ENCODE measurements around the gene SSBP4. TPM values are rescaled to one million over a fixed set of nuclear protein-coding genes. Genes with fewer than 3 reads are reported as not detected.
A peak's percentile ranks its signal among the peaks of the same experiment; 100 is the strongest.

Gene SSBP4
- total and polyA plus RNA-seq, 9 of the 15 experiments (the other 6 are each of a cell fraction or from before 2014, with no cell fraction given), result 1.1 to 189 (median 39.0) TPM

DNA sequence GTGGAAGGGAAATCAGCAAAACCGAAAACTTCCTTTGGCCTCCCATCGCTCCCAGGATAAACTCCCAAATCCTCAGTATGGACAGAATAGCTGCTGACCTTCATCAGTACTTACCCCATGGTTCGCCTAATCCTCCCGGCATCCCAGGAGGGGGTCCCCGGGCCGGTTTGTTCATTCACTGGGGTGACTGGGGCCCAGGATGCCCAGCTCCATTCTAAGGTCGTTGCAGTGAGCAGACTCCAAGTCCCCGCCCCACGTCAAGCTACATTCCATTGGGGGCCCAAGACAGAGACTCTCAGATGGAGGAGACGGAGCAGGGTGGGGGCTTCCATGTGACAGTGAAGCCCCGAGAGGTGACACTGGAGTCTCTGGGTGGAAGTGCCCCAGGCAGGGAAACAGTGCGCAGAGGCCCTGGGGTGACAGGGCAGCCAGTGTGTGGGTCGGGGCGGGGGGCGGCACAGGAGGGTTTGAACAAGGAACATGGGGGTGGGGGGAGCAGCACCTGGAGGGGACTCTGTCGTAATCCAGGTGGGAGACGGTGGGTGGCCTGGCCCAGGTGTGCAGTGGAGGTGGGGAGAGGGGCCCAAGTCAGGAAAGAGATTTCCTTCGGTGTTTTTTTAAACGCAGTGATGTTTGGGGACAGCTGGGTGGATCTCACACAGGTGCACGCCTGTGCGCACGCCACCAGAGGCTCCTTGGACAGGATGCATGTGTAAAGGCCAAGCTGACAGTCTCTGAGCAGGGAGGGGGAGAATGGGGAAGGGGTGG is 5.1 kb downstream of the SSBP4 start:
- in situ Hi-C loops (cut with MboI) (no loop called here), intact Hi-C loops (cut with micrococcal nuclease) (no loop called here)
- Histone ChIP-seq H3K36me3 (ENCODE audit: control insufficient read depth, insufficient read depth, low read length) (peaks cover 56% of the 10 kb centered on the region; the same call in 2 of the 3 replicates), H3K4me1 (replicated peaks in 1 of 2; ENCODE audit: control insufficient read depth in 2 of 2, insufficient read depth in 2 of 2, low read length in 2 of 2) (peaks cover 26 to 97% of the 10 kb centered on the region in 2 experiments), H3K27ac (ENCODE audit: extremely low read depth, low read depth, low read length) (no peak overlapping the region), H3K9ac (ENCODE audit: insufficient read depth in 1 of 2, low read depth in 2 of 2, low read length in 2 of 2) (peak overlapping the region in 1 of 2 experiments; percentile 41; a peak in 2 of 4 replicates), H3K27me3 (ENCODE audit: control insufficient read depth in 2 of 2, insufficient read depth in 2 of 2, low read length in 2 of 2) (no peaks in the 10 kb centered on the region), H3K4me2 (ENCODE audit: insufficient read depth, low read length) (no peak overlapping the region), H3K79me2 (ENCODE audit: control insufficient read depth, insufficient read depth, low read length) (peaks cover 80% of the 10 kb centered on the region), H4K20me1 (replicated peaks; ENCODE audit: control insufficient read depth, insufficient read depth, low read length) (peaks cover 23% of the 10 kb centered on the region), H3K9me1 (ENCODE audit: control insufficient read depth, insufficient read depth, low read length) (no peaks in the 10 kb centered on the region), H2AFZ (ENCODE audit: low read depth, low read length) (no peak overlapping the region), H3K9me3 (replicated peaks; ENCODE audit: control insufficient read depth, insufficient read depth, low read depth, low read length) (no peaks in the 10 kb centered on the region), H3K4me3 (no peak overlapping the region)
- no peak for ATAC-seq
- ChIA-PET CTCF (ENCODE audit: low intra/inter-chr PET ratio) (no interaction called here), POLR2A (interaction anchor here (0.6 to 0.7 kb wide), 2 partner anchors 11 to 12 kb away, joined by 3 read pairs; no protein-coding TSS in a partner anchor)
- 86% methylated on average over 19 of the region's 22 CpGs for WGBS (ENCODE audit: insufficient coverage, low coverage, missing lambda C conversion rate)
- DNase-seq (ENCODE audit: extremely low read depth in 1 of 4, low spot score in 3 of 4), result no peak
- FAIRE-seq, result no peak
- no peak for TF ChIP-seq ZNF174 (CRISPR knock-in tag; IDR thresholded peaks at IDR 0.05)
- TF ChIP-seq, protein P1, sequence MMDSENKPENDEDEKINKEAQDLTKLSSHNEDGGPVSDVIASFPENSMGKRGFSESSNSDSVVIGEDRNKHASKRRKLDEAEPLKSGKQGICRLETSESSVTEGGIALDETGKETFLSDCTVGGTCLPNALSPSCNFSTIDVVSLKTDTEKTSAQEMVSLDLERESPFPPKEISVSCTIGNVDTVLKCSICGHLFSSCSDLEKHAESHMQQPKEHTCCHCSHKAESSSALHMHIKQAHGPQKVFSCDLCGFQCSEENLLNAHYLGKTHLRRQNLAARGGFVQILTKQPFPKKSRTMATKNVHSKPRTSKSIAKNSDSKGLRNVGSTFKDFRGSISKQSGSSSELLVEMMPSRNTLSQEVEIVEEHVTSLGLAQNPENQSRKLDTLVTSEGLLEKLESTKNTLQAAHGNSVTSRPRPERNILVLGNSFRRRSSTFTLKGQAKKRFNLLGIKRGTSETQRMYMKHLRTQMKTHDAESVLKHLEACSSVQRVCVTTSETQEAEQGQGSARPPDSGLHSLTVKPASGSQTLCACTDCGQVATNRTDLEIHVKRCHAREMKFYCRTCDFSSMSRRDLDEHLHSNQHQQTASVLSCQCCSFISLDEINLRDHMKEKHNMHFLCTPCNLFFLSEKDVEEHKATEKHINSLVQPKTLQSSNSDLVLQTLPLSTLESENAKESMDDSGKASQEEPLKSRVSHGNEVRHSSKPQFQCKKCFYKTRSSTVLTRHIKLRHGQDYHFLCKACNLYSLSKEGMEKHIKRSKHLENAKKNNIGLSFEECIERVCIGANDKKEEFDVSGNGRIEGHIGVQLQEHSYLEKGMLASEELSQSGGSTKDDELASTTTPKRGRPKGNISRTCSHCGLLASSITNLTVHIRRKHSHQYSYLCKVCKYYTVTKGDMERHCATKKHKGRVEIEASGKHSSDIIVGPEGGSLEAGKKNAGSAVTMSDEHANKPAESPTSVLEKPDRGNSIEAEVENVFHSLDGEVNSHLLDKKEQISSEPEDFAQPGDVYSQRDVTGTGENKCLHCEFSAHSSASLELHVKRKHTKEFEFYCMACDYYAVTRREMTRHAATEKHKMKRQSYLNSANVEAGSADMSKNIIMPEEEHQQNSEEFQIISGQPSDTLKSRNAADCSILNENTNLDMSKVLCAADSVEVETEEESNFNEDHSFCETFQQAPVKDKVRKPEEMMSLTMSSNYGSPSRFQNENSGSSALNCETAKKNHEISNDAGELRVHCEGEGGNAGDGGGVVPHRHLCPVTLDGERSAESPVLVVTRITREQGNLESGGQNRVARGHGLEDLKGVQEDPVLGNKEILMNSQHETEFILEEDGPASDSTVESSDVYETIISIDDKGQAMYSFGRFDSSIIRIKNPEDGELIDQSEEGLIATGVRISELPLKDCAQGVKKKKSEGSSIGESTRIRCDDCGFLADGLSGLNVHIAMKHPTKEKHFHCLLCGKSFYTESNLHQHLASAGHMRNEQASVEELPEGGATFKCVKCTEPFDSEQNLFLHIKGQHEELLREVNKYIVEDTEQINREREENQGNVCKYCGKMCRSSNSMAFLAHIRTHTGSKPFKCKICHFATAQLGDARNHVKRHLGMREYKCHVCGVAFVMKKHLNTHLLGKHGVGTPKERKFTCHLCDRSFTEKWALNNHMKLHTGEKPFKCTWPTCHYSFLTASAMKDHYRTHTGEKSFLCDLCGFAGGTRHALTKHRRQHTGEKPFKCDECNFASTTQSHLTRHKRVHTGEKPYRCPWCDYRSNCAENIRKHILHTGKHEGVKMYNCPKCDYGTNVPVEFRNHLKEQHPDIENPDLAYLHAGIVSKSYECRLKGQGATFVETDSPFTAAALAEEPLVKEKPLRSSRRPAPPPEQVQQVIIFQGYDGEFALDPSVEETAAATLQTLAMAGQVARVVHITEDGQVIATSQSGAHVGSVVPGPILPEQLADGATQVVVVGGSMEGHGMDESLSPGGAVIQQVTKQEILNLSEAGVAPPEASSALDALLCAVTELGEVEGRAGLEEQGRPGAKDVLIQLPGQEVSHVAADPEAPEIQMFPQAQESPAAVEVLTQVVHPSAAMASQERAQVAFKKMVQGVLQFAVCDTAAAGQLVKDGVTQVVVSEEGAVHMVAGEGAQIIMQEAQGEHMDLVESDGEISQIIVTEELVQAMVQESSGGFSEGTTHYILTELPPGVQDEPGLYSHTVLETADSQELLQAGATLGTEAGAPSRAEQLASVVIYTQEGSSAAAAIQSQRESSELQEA (IDR thresholded peaks at IDR 0.05; ENCODE audit: low read depth), result no peak
- TF ChIP-seq, protein P2, sequence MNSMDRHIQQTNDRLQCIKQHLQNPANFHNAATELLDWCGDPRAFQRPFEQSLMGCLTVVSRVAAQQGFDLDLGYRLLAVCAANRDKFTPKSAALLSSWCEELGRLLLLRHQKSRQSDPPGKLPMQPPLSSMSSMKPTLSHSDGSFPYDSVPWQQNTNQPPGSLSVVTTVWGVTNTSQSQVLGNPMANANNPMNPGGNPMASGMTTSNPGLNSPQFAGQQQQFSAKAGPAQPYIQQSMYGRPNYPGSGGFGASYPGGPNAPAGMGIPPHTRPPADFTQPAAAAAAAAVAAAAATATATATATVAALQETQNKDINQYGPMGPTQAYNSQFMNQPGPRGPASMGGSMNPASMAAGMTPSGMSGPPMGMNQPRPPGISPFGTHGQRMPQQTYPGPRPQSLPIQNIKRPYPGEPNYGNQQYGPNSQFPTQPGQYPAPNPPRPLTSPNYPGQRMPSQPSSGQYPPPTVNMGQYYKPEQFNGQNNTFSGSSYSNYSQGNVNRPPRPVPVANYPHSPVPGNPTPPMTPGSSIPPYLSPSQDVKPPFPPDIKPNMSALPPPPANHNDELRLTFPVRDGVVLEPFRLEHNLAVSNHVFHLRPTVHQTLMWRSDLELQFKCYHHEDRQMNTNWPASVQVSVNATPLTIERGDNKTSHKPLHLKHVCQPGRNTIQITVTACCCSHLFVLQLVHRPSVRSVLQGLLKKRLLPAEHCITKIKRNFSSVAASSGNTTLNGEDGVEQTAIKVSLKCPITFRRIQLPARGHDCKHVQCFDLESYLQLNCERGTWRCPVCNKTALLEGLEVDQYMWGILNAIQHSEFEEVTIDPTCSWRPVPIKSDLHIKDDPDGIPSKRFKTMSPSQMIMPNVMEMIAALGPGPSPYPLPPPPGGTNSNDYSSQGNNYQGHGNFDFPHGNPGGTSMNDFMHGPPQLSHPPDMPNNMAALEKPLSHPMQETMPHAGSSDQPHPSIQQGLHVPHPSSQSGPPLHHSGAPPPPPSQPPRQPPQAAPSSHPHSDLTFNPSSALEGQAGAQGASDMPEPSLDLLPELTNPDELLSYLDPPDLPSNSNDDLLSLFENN (IDR thresholded peaks at IDR 0.05; ENCODE audit: low read depth in 2 of 2, low read length in 2 of 2), result no peak
- BruUV-seq (replicated peaks), result no TSS peak

Data from K562 (cell line).